Neural cell (in vitro differentiated cells): Measurements from ENCODE around the gene MED13. TPM values are rescaled to one million over a fixed set of nuclear protein-coding genes. Genes with fewer than 3 reads are reported as not detected.

ENCODE experiments used
- H2AFZ ChIP-seq: fragments of 200-600, 300-800 bp; sonication (generic), shearing (Covaris generic); 2 replicates; pipeline ENCODE4 v1.6.0; 2014; ENCODE audit warnings: low read depth, mild to moderate bottlenecking, antibody characterized with exemption, low read length, moderate library complexity
- H3F3A ChIP-seq: fragments of 200-600 bp; shearing (Covaris generic); 2 replicates; pipeline ENCODE4 v1.6.1; 2016; ENCODE audit warnings: mild to moderate bottlenecking, moderate library complexity, mixed read lengths, antibody characterized with exemption, low read length; ENCODE audit not compliant: insufficient read depth, poor library complexity, severe bottlenecking
- H3K27ac ChIP-seq: fragments of 200-600, 300-800 bp; sonication (generic), shearing (Covaris generic); 2 replicates; pipeline ENCODE4 v1.5.1; 2014; ENCODE audit warnings: mild to moderate bottlenecking, low read length, moderate library complexity
- H3K27me3 ChIP-seq: fragments of 300-800, 200-600 bp; sonication (generic), shearing (Covaris generic); 2 replicates; pipeline ENCODE4 v1.6.0; 2014; ENCODE audit warnings: mild to moderate bottlenecking, low read depth, low read length, moderate library complexity; ENCODE audit not compliant: insufficient read depth
- H3K36me3 ChIP-seq: fragments of 300-800, 200-600 bp; sonication (generic), shearing (Covaris generic); 2 replicates; pipeline ENCODE4 v1.5.1; 2014; ENCODE audit warnings: mild to moderate bottlenecking, antibody characterized with exemption, low read length, moderate library complexity; ENCODE audit not compliant: insufficient read depth
- H3K4me2 ChIP-seq: fragments of 300-800, 200-600 bp; sonication (generic), shearing (Covaris generic); 2 replicates; pipeline ENCODE4 v1.6.0; 2014; ENCODE audit warnings: mild to moderate bottlenecking, low read length
- H3K4me3 ChIP-seq: fragments of 300-800, 200-600 bp; sonication (generic), shearing (Covaris generic); 2 replicates; pipeline ENCODE4 v1.5.1; 2014; ENCODE audit warnings: mild to moderate bottlenecking, low read length, moderate library complexity
- H3K79me2 ChIP-seq: fragments of 200-600 bp; shearing (Covaris generic); replicated peaks from 2 replicates; pipeline ENCODE4 v1.6.0; 2014; ENCODE audit warnings: mild to moderate bottlenecking, low read length, moderate library complexity; ENCODE audit not compliant: insufficient read depth
- H3K9ac ChIP-seq: fragments of 300-800, 200-600 bp; sonication (generic), shearing (Covaris generic); 2 replicates; pipeline ENCODE4 v1.6.1; 2016; ENCODE audit warnings: mild to moderate bottlenecking, low read length, mixed read lengths
- H3K9me2 ChIP-seq: fragments of 200-600 bp; shearing (Covaris generic); 2 replicates; pipeline ENCODE4 v1.6.1; 2016; ENCODE audit warnings: mild to moderate bottlenecking, low read length, mixed read lengths; ENCODE audit not compliant: insufficient read depth
- H3K9me3 ChIP-seq: fragments of 200-600, 300-800 bp; sonication (generic), shearing (Covaris generic); 2 replicates; pipeline ENCODE4 v1.6.1; 2016; ENCODE audit warnings: mild to moderate bottlenecking, mixed run types, low read length, moderate library complexity, mixed read lengths
- H4K20me1 ChIP-seq: fragments of 200-600 bp; shearing (Covaris generic); 2 replicates; pipeline ENCODE4 v1.6.1; 2016; ENCODE audit warnings: mild to moderate bottlenecking, mixed run types; ENCODE audit not compliant: insufficient read depth
- EP300 ChIP-seq: fragments of 450-650 bp; conservative IDR thresholded peaks from 2 replicates; pipeline ENCODE4 v1.6.1; 2014; ENCODE audit warnings: antibody characterized with exemption, mild to moderate bottlenecking, moderate library complexity; ENCODE audit not compliant: poor library complexity, severe bottlenecking
- EZH2 ChIP-seq: fragments of 200-600, 300-800 bp; shearing (Covaris generic), sonication (generic); IDR thresholded peaks from 2 replicates; pipeline ENCODE4 v1.6.1; 2014; ENCODE audit warnings: antibody characterized with exemption, low read length, borderline replicate concordance, mild to moderate bottlenecking; ENCODE audit not compliant: insufficient read depth, poor library complexity, severe bottlenecking
- MXI1 ChIP-seq: fragments of 450-650 bp; conservative IDR thresholded peaks from 2 replicates; pipeline ENCODE4 v1.6.1; 2014; ENCODE audit warnings: antibody characterized with exemption, mild to moderate bottlenecking; ENCODE audit not compliant: poor library complexity, severe bottlenecking
- POLR2AphosphoS5 ChIP-seq: IDR thresholded peaks from 2 replicates; pipeline ENCODE4 v1.6.1; 2012
- RAD21 ChIP-seq: fragments of 450-650 bp; conservative IDR thresholded peaks from 2 replicates; pipeline ENCODE4 v1.6.1; 2014; ENCODE audit warnings: antibody characterized with exemption, mild to moderate bottlenecking, moderate library complexity
- SMC3 ChIP-seq: fragments of 450-650 bp; conservative IDR thresholded peaks from 2 replicates; pipeline ENCODE4 v1.6.1; 2014; ENCODE audit warnings: antibody characterized with exemption, mild to moderate bottlenecking, moderate library complexity; ENCODE audit not compliant: poor library complexity
- TAF1 ChIP-seq: IDR thresholded peaks from 2 replicates; pipeline ENCODE4 v1.6.1; 2012; ENCODE audit warnings: low read depth
- polyA plus RNA-seq: library from polyadenylated mRNA; depleted of rRNA; stranded (reverse); fragments of >200 nt; gene quantifications from 2 replicates; pipeline ENCODE4 v1.2.3, GENCODE V29; 2014
- TF ChIP-seq, protein P1 (sequence below): IDR thresholded peaks from 2 replicates; pipeline ENCODE4 v1.6.1; 2012; ENCODE audit warnings: borderline replicate concordance
- TF ChIP-seq, protein P2 (sequence below): fragments of 450-650 bp; IDR thresholded peaks from 2 replicates; pipeline ENCODE4 v1.5.1; 2014; ENCODE audit warnings: antibody characterized with exemption, mild to moderate bottlenecking, moderate library complexity; ENCODE audit not compliant: poor library complexity, severe bottlenecking

The MED13 gene
- polyA plus RNA-seq, 1 donor from 2014 or later = 22.6 TPM

DNA sequence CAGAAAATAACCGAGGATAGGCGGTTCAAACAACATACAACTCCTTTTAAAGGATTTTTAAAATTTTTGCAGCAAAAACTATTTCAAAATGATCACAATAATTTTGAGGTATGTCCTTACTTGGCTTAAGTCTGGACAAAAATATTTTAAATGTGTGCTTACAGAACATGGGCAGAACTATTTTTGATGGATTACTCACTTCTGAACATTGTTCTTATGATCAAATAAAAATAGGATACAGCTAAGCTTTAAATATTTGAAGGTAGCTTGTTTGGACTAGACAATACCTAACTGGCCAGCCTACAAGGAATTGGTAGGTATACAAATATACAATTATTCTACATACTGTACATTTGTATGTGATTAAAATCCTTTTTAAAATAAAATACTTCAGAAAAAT lies 123.0 kb downstream of the MED13 start:
- H3K36me3 ChIP-seq = no peaks in the 10 kb centered on the region
- no peaks in the 10 kb centered on the region for H4K20me1 ChIP-seq
- H3K4me3 ChIP-seq = no peak overlapping the region
- no peaks in the 10 kb centered on the region for H3K79me2 ChIP-seq
- no peaks in the 10 kb centered on the region for H3K27me3 ChIP-seq
- H3K9ac ChIP-seq = no peak overlapping the region
- H2AFZ ChIP-seq = no peak overlapping the region
- no peaks in the 10 kb centered on the region for H3K9me3 ChIP-seq
- no peak overlapping the region for H3K27ac ChIP-seq
- H3K4me2 ChIP-seq = no peak overlapping the region
- no peaks in the 10 kb centered on the region for H3K9me2 ChIP-seq
- TF ChIP-seq TAF1 (no peak), SMC3 (no peak), POLR2AphosphoS5 (no peak), RAD21 (no peak), EP300 (no peak), MXI1 (no peak)
- TF ChIP-seq, protein P1, sequence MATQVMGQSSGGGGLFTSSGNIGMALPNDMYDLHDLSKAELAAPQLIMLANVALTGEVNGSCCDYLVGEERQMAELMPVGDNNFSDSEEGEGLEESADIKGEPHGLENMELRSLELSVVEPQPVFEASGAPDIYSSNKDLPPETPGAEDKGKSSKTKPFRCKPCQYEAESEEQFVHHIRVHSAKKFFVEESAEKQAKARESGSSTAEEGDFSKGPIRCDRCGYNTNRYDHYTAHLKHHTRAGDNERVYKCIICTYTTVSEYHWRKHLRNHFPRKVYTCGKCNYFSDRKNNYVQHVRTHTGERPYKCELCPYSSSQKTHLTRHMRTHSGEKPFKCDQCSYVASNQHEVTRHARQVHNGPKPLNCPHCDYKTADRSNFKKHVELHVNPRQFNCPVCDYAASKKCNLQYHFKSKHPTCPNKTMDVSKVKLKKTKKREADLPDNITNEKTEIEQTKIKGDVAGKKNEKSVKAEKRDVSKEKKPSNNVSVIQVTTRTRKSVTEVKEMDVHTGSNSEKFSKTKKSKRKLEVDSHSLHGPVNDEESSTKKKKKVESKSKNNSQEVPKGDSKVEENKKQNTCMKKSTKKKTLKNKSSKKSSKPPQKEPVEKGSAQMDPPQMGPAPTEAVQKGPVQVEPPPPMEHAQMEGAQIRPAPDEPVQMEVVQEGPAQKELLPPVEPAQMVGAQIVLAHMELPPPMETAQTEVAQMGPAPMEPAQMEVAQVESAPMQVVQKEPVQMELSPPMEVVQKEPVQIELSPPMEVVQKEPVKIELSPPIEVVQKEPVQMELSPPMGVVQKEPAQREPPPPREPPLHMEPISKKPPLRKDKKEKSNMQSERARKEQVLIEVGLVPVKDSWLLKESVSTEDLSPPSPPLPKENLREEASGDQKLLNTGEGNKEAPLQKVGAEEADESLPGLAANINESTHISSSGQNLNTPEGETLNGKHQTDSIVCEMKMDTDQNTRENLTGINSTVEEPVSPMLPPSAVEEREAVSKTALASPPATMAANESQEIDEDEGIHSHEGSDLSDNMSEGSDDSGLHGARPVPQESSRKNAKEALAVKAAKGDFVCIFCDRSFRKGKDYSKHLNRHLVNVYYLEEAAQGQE = no peak
- no peaks in the 10 kb centered on the region for H3F3A ChIP-seq

DNA sequence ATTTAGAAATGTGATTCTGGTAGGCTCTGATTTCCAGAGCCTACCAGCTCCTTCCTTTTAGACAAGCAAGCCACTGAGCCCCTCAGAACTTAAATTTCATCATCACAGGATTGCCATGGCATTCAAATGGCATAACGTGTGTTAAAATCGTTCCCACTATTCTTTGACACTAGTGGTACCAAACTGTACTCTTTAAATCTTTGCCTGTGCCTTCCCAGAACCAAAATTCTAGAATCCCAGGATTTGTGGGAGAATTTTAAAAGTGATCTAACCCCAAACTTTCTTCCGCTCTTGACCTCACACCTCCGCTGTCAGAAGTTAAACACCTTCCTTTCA lies 137.0 kb downstream of the MED13 start:
- H2AFZ ChIP-seq = peak overlapping the region; percentile 65
- no peak overlapping the region for H3K27ac ChIP-seq
- TF ChIP-seq, protein P2, sequence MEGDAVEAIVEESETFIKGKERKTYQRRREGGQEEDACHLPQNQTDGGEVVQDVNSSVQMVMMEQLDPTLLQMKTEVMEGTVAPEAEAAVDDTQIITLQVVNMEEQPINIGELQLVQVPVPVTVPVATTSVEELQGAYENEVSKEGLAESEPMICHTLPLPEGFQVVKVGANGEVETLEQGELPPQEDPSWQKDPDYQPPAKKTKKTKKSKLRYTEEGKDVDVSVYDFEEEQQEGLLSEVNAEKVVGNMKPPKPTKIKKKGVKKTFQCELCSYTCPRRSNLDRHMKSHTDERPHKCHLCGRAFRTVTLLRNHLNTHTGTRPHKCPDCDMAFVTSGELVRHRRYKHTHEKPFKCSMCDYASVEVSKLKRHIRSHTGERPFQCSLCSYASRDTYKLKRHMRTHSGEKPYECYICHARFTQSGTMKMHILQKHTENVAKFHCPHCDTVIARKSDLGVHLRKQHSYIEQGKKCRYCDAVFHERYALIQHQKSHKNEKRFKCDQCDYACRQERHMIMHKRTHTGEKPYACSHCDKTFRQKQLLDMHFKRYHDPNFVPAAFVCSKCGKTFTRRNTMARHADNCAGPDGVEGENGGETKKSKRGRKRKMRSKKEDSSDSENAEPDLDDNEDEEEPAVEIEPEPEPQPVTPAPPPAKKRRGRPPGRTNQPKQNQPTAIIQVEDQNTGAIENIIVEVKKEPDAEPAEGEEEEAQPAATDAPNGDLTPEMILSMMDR = no peak
- TF ChIP-seq TAF1 = no peak
- TF ChIP-seq, protein P1 = no peak
- no peak for TF ChIP-seq EZH2
- TF ChIP-seq MXI1 = no peak
- no peak for TF ChIP-seq SMC3
- no peak for TF ChIP-seq EP300
- TF ChIP-seq POLR2AphosphoS5 = no peak
- no peak for TF ChIP-seq RAD21

More for the DNA sequence above, 137.0 kb downstream of the MED13 start:
- H3K79me2 ChIP-seq = no peaks in the 10 kb centered on the region
- H4K20me1 ChIP-seq = no peaks in the 10 kb centered on the region
- peak overlapping the region; percentile 76 for H3K4me3 ChIP-seq
- H3K4me2 ChIP-seq = peak overlapping the region; percentile 60
- no peaks in the 10 kb centered on the region for H3K27me3 ChIP-seq
- no peaks in the 10 kb centered on the region for H3K36me3 ChIP-seq
- H3K9me3 ChIP-seq = no peaks in the 10 kb centered on the region
- H3K9me2 ChIP-seq = no peaks in the 10 kb centered on the region
- H3F3A ChIP-seq = no peaks in the 10 kb centered on the region
- peak overlapping the region; percentile 85 for H3K9ac ChIP-seq
